HG03439 (cell line): Measurements from ENCODE around the gene LHX2.
"Not testable (repeated sequence)": the region's sequence is repeated elsewhere in the genome, so short reads cannot be mapped to it uniquely, and the experiment has no call there.

Experiments used
- ATAC-seq: cut with Tn5 transposase; IDR thresholded peaks from one replicate; pipeline ENCODE4 v1.9.1; 2021; ENCODE audit warnings: mild to moderate bottlenecking, moderate library complexity; ENCODE audit not compliant: unreplicated experiment

Gene LHX2

GRCh38 chr9:124011460-124012301 is at the start of gene LHX2:
LHX2 (plus strand) TSS chr9:124011768; CDS start chr9:124012349, 581 bp downstream.
- no peak for ATAC-seq

- ATAC-seq = no peak
These were observed 46.8 kb upstream of the LHX2 start for GRCh38 chr9:123964761-123965160.

GRCh38 chr9:123965801-123966686 is 45.5 kb upstream of the LHX2 start:
- no peak for ATAC-seq

- ATAC-seq = no peak
These were observed 44.2 kb upstream of the LHX2 start for GRCh38 chr9:123967323-123967722.

- ATAC-seq = no peak
These were observed 39.0 kb upstream of the LHX2 start for GRCh38 chr9:123972618-123973017.

- no peak for ATAC-seq
These were observed 37.9 kb upstream of the LHX2 start for GRCh38 chr9:123973590-123974223.

GRCh38 chr9:123974471-123974870 is 37.1 kb upstream of the LHX2 start:
- no peak for ATAC-seq

- ATAC-seq = no peak
These were observed 35.7 kb upstream of the LHX2 start for GRCh38 chr9:123975871-123976270.

GRCh38 chr9:123976579-123976978 is 35.0 kb upstream of the LHX2 start:
- not testable (repeated sequence) for ATAC-seq

- no peak for ATAC-seq
These were observed 32.6 kb upstream of the LHX2 start for GRCh38 chr9:123978981-123979380.

- ATAC-seq = no peak
These were observed 29.0 kb upstream of the LHX2 start for GRCh38 chr9:123982535-123982934.

- ATAC-seq = no peak
These were observed 28.5 kb upstream of the LHX2 start for GRCh38 chr9:123983047-123983446.

GRCh38 chr9:123984802-123985201 is 26.8 kb upstream of the LHX2 start:
- no peak for ATAC-seq

- no peak for ATAC-seq
These were observed 25.7 kb upstream of the LHX2 start for GRCh38 chr9:123985869-123986268.

- ATAC-seq = no peak
These were observed 21.1 kb upstream of the LHX2 start for GRCh38 chr9:123990427-123990826.

GRCh38 chr9:123992679-123993078 is 18.9 kb upstream of the LHX2 start:
- not testable (repeated sequence) for ATAC-seq

- ATAC-seq = peak; percentile 41
These were observed 14.7 kb upstream of the LHX2 start for GRCh38 chr9:123996731-123997421.

- no peak for ATAC-seq
These were observed 13.8 kb upstream of the LHX2 start for GRCh38 chr9:123997665-123998277.

- no peak for ATAC-seq
These were observed 13.2 kb upstream of the LHX2 start for GRCh38 chr9:123998278-123998925.
